ENCODE measurements around the gene SLC35D1. TPM values are rescaled to one million over a fixed set of nuclear protein-coding genes. Genes with fewer than 3 reads are reported as not detected.

The SLC35D1 gene
- total RNA-seq, 4 donors from 2014 or later: 5.7 to 12.5 (median 10.5) TPM

- Histone ChIP-seq H3K4me1 (peaks cover 0 to 6% (median 0%) of the 10 kb centered on the region in 3 donors), H3K4me3 (no peak overlapping the region), H3K27me3 (no peaks in the 10 kb centered on the region), H3K9me3 (no peaks in the 10 kb centered on the region), H3K27ac (no peak overlapping the region), H3K36me3 (peaks cover 3 to 98% (median 4%) of the 10 kb centered on the region in 3 donors)
- intact Hi-C loops (cut with DNase I): no loop called here
- 87 to 92% methylated on average over 6 of the region's 6 CpGs for whole genome bisulfite sequencing, 2 donors
- TF ChIP-seq, protein P1, sequence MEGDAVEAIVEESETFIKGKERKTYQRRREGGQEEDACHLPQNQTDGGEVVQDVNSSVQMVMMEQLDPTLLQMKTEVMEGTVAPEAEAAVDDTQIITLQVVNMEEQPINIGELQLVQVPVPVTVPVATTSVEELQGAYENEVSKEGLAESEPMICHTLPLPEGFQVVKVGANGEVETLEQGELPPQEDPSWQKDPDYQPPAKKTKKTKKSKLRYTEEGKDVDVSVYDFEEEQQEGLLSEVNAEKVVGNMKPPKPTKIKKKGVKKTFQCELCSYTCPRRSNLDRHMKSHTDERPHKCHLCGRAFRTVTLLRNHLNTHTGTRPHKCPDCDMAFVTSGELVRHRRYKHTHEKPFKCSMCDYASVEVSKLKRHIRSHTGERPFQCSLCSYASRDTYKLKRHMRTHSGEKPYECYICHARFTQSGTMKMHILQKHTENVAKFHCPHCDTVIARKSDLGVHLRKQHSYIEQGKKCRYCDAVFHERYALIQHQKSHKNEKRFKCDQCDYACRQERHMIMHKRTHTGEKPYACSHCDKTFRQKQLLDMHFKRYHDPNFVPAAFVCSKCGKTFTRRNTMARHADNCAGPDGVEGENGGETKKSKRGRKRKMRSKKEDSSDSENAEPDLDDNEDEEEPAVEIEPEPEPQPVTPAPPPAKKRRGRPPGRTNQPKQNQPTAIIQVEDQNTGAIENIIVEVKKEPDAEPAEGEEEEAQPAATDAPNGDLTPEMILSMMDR (IDR thresholded peaks at IDR 0.05): no peak
- DNase-seq: no peak
Observed at GRCh38 chr1:66951513-66951912, 102.4 kb downstream of the SLC35D1 start.

Small RNA genes within 50 kb of the gene (small RNA-seq; reads per million reads assigned to genes)
- 0 reads per million in 4 donors for gene RF00322

Other genes starting within 250 kb of the SLC35D1 start
- 1 to 10 TPM in 1 of 4 donors, under 1 TPM in 2, not detected in 1; 0.29 to 4.8 (median 0.35) TPM for gene DNAI4, start 129.3 kb downstream of the SLC35D1 start, total RNA-seq
- gene MIER1, start 129.2 kb downstream of the SLC35D1 start, total RNA-seq: 10 to 100 TPM; 17.6 to 34.0 (median 24.4) TPM
- gene C1orf141, start 80.8 kb upstream of the SLC35D1 start, total RNA-seq: not detected
- under 1 TPM in 2 of 4 donors, not detected in 2; under 0.01 to 0.22 TPM for gene IL23R, start 112.3 kb upstream of the SLC35D1 start, total RNA-seq